ENCODE results near the gene LCN10. TPM values are rescaled to one million over a fixed set of nuclear protein-coding genes. Genes with fewer than 3 reads are reported as not detected.
A peak's percentile ranks its signal among the peaks of the same experiment; 100 is the strongest.

The LCN10 gene
- total and polyA plus RNA-seq, 2 of the 13 experiments (the other 11 are each of a cell fraction or from before 2014, with no cell fraction given) = 0.53 to 0.61 TPM

DNA sequence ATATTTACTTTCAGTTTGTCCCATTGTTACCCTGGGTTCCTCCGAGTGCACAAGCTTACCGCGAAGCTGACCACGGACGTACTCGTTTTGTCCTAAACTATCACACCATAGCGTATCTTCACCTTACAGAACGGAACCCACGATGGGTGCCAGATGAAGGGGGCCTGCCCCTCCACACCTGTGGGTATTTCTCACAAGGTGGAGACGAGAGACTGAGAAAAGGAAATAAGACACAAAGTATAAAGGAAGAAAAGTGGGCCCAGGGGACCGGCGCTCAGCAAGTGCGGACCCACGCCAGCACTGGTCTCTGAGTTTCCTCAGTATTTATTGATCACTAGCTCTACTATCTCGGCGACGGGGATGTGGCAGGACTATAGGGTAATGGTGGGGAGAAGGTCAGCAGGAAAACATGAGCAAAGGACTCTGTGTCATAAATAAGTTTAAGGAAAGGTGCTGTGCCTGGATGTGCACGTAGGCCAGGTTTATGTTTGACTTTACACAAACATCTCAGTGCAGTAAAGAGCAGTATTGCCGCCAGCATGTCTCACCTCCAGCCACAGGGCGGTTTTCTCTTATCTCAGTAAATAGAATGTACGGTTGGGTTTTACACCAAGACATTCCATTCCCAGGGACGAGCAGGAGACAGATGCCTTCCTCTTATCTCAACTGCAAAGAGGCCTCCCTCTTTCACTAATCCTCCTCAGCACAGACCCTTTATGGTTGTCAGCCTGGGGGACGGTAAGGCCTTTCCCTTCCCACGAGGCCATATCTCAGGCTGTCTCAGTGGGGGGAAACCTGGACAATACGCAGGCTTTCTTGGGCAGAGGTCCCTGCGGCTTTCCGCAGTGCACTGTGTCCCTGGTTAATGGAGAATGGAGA is 46.1 kb upstream of the LCN10 start (continued):
- TF ChIP-seq HNF4A (CRISPR knock-in tag; IDR thresholded peaks at IDR 0.05) (peak; percentile 34; the same call in 1 of the 2 replicates), CEBPG (CRISPR knock-in tag; IDR thresholded peaks at IDR 0.05) (peak; percentile 28), AKAP8 (CRISPR knock-in tag; IDR thresholded peaks at IDR 0.05) (peak; percentile 62; the same call in 1 of the 2 replicates), ZFX (CRISPR knock-in tag; IDR thresholded peaks at IDR 0.05; ENCODE audit: low read depth) (peak; percentile 58; the same call in 1 of the 2 replicates), ZSCAN12 (CRISPR knock-in tag; IDR thresholded peaks at IDR 0.05) (peak; percentile 57; the same call in 1 of the 2 replicates), TSC22D2 (CRISPR knock-in tag; IDR thresholded peaks at IDR 0.05; ENCODE audit: borderline replicate concordance) (0 out of 2 replicates have a peak, but pooled peaks have one; percentile 15), ZNF431 (CRISPR knock-in tag; IDR thresholded peaks at IDR 0.05; ENCODE audit: borderline replicate concordance, low read depth) (peak; percentile 78; the same call in 1 of the 2 replicates), ZNF136 (CRISPR knock-in tag; IDR thresholded peaks at IDR 0.05; ENCODE audit: low read depth) (0 out of 2 replicates have a peak, but pooled peaks have one; percentile 60), GATAD2A (CRISPR knock-in tag; IDR thresholded peaks at IDR 0.05) (peak; percentile 63; the same call in 1 of the 2 replicates), MIXL1 (CRISPR knock-in tag; IDR thresholded peaks at IDR 0.05) (peak; percentile 24; the same call in 1 of the 2 replicates), ZNF343 (CRISPR knock-in tag; IDR thresholded peaks at IDR 0.05) (peak; percentile 27; the same call in 1 of the 2 replicates), ZNF746 (CRISPR knock-in tag; IDR thresholded peaks at IDR 0.05) (peak; percentile 57; the same call in 1 of the 2 replicates), TCF7L2 (IDR thresholded peaks at IDR 0.05; ENCODE audit: low read depth, low read length) (0 out of 2 replicates have a peak, but pooled peaks have one; percentile 34), KDM2A (CRISPR knock-in tag; IDR thresholded peaks at IDR 0.05; ENCODE audit: borderline replicate concordance, low read depth) (peak; percentile 32; the same call in 1 of the 2 replicates), ELF3 (CRISPR knock-in tag; IDR thresholded peaks at IDR 0.05) (peak; percentile 52; the same call in 1 of the 2 replicates), ZFY (CRISPR knock-in tag; IDR thresholded peaks at IDR 0.05) (peak; percentile 59), IRF2 (CRISPR knock-in tag; IDR thresholded peaks at IDR 0.05) (peak; percentile 14; the same call in 1 of the 2 replicates), ZNF430 (CRISPR knock-in tag; IDR thresholded peaks at IDR 0.05) (peak; percentile 74; the same call in 1 of the 2 replicates)
- TF ChIP-seq, protein P1, sequence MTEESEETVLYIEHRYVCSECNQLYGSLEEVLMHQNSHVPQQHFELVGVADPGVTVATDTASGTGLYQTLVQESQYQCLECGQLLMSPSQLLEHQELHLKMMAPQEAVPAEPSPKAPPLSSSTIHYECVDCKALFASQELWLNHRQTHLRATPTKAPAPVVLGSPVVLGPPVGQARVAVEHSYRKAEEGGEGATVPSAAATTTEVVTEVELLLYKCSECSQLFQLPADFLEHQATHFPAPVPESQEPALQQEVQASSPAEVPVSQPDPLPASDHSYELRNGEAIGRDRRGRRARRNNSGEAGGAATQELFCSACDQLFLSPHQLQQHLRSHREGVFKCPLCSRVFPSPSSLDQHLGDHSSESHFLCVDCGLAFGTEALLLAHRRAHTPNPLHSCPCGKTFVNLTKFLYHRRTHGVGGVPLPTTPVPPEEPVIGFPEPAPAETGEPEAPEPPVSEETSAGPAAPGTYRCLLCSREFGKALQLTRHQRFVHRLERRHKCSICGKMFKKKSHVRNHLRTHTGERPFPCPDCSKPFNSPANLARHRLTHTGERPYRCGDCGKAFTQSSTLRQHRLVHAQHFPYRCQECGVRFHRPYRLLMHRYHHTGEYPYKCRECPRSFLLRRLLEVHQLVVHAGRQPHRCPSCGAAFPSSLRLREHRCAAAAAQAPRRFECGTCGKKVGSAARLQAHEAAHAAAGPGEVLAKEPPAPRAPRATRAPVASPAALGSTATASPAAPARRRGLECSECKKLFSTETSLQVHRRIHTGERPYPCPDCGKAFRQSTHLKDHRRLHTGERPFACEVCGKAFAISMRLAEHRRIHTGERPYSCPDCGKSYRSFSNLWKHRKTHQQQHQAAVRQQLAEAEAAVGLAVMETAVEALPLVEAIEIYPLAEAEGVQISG (CRISPR knock-in tag; IDR thresholded peaks at IDR 0.05) = peak; percentile 45; the same call in 1 of the 2 replicates
- TF ChIP-seq, protein P2, sequence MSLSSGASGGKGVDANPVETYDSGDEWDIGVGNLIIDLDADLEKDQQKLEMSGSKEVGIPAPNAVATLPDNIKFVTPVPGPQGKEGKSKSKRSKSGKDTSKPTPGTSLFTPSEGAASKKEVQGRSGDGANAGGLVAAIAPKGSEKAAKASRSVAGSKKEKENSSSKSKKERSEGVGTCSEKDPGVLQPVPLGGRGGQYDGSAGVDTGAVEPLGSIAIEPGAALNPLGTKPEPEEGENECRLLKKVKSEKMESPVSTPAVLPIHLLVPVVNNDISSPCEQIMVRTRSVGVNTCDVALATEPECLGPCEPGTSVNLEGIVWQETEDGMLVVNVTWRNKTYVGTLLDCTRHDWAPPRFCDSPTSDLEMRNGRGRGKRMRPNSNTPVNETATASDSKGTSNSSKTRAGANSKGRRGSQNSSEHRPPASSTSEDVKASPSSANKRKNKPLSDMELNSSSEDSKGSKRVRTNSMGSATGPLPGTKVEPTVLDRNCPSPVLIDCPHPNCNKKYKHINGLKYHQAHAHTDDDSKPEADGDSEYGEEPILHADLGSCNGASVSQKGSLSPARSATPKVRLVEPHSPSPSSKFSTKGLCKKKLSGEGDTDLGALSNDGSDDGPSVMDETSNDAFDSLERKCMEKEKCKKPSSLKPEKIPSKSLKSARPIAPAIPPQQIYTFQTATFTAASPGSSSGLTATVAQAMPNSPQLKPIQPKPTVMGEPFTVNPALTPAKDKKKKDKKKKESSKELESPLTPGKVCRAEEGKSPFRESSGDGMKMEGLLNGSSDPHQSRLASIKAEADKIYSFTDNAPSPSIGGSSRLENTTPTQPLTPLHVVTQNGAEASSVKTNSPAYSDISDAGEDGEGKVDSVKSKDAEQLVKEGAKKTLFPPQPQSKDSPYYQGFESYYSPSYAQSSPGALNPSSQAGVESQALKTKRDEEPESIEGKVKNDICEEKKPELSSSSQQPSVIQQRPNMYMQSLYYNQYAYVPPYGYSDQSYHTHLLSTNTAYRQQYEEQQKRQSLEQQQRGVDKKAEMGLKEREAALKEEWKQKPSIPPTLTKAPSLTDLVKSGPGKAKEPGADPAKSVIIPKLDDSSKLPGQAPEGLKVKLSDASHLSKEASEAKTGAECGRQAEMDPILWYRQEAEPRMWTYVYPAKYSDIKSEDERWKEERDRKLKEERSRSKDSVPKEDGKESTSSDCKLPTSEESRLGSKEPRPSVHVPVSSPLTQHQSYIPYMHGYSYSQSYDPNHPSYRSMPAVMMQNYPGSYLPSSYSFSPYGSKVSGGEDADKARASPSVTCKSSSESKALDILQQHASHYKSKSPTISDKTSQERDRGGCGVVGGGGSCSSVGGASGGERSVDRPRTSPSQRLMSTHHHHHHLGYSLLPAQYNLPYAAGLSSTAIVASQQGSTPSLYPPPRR (CRISPR knock-in tag; IDR thresholded peaks at IDR 0.05; ENCODE audit: borderline replicate concordance) = peak; percentile 84
- TF ChIP-seq, protein P3, sequence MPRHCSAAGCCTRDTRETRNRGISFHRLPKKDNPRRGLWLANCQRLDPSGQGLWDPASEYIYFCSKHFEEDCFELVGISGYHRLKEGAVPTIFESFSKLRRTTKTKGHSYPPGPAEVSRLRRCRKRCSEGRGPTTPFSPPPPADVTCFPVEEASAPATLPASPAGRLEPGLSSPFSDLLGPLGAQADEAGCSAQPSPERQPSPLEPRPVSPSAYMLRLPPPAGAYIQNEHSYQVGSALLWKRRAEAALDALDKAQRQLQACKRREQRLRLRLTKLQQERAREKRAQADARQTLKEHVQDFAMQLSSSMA (CRISPR knock-in tag; IDR thresholded peaks at IDR 0.05) = peak; percentile 30; the same call in 1 of the 2 replicates
